BJ (cell line): ENCODE results near the gene CRHBP. TPM values are rescaled to one million over a fixed set of nuclear protein-coding genes. Genes with fewer than 3 reads are reported as not detected.
A peak's percentile ranks its signal among the peaks of the same experiment; 100 is the strongest.
"Not testable (repeated sequence)": the region's sequence is repeated elsewhere in the genome, so short reads cannot be mapped to it uniquely, and the experiment has no call there.

ENCODE experiments used
- CTCF ChIA-PET: fragments of 350-600 bp; formaldehyde crosslinking; extraction: SDS; loops from one replicate; lab custom pipeline; 2021; ENCODE audit warnings: antibody characterized with exemption, inconsistent platforms; lab: Yijun Ruan, JAX
- POLR2A ChIA-PET: fragments of 300-600 bp; sonication (Branson Sonifier 250); formaldehyde crosslinking; extraction: SDS; loops from one replicate; lab custom pipeline; 2021; ENCODE audit warnings: antibody characterized with exemption; lab: Charles Lee
- DNase-seq: peaks from one replicate; pipeline ENCODE4 v3.0.0-alpha.2; 2011; ENCODE audit warnings: low read depth
- H3K27me3 ChIP-seq: 2 replicates; pipeline ENCODE4 v1.6.0; 2011; ENCODE audit warnings: low read length; ENCODE audit not compliant: control insufficient read depth, insufficient read depth
- H3K36me3 ChIP-seq: 2 replicates; pipeline ENCODE4 v1.5.1; 2011; ENCODE audit warnings: low read length; ENCODE audit not compliant: control insufficient read depth, insufficient read depth
- H3K4me3 ChIP-seq: 2 replicates; pipeline ENCODE4 v1.5.1; 2011; ENCODE audit warnings: low read depth, mild to moderate bottlenecking, control low read depth, low read length
- polyA plus RNA-seq: library from polyadenylated mRNA; depleted of rRNA; stranded (reverse); fragments of >200 nt; gene quantifications from 2 replicates; pipeline ENCODE4 v1.2.3, GENCODE V29; 2011
- TF ChIP-seq, protein P1 (sequence below): IDR thresholded peaks from 2 replicates; pipeline ENCODE4 v1.5.1; 2011; ENCODE audit warnings: low read depth, mild to moderate bottlenecking, control low read depth, inconsistent platforms, low read length, moderate library complexity; ENCODE audit not compliant: insufficient read depth

Gene CRHBP
- polyA plus RNA-seq, 1 experiment = not detected

DNA sequence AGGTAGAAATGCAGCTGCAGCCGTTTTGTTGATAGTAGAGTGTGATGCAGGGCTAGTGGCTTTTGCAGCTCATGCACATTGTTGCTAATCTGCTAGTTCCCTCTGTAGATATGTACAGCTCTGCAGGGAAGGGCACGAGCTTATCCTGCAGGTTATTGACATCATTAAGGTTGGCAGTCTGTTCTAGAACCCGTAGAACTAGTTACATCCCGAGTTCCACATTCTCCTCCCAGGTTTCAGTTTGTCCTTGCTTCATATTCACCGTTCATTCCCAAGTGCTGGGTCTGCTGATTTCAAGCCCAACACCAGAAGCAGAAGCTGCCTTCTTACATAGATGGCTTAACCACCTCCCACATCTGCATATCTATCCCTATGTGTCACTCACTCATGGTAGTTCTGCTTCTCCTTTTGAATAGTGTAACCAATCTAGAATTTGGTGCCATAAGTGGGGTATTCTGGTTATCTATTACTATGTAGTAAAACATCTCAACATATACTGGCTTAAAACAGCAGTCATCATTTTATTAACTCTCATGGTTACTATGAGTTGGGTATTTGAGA lies 38.1 kb downstream of the CRHBP start:
- TF ChIP-seq, protein P1, sequence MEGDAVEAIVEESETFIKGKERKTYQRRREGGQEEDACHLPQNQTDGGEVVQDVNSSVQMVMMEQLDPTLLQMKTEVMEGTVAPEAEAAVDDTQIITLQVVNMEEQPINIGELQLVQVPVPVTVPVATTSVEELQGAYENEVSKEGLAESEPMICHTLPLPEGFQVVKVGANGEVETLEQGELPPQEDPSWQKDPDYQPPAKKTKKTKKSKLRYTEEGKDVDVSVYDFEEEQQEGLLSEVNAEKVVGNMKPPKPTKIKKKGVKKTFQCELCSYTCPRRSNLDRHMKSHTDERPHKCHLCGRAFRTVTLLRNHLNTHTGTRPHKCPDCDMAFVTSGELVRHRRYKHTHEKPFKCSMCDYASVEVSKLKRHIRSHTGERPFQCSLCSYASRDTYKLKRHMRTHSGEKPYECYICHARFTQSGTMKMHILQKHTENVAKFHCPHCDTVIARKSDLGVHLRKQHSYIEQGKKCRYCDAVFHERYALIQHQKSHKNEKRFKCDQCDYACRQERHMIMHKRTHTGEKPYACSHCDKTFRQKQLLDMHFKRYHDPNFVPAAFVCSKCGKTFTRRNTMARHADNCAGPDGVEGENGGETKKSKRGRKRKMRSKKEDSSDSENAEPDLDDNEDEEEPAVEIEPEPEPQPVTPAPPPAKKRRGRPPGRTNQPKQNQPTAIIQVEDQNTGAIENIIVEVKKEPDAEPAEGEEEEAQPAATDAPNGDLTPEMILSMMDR = no peak
- POLR2A ChIA-PET = no interaction called here
- Histone ChIP-seq H3K36me3 (no peaks in the 10 kb centered on the region), H3K4me3 (no peak overlapping the region), H3K27me3 (no peaks in the 10 kb centered on the region; the same call in 1 of the 2 replicates)
- CTCF ChIA-PET = no interaction called here
- no peak for DNase-seq

DNA sequence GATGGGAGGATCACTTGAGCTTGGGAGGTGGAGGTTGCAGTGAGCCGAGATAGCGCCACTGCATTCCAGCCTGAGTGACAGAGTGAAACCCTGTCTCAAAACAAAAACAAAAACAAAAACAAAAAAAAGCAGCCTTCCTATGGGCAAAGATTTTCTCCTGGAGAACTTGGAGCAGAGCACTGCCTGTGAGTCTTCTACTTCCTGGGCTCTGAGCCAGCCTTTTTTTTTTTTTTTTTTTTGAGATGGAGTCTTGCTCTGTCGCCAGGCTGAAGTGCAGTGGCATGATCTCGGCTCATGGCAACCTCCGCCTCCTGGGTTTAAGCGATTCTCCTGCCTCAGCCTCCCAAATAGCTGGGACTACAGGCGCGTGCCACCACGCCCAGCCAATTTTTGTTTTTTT lies 40.6 kb downstream of the CRHBP start:
- H3K27me3 ChIP-seq, POLR2A ChIA-PET, CTCF ChIA-PET, H3K4me3 ChIP-seq, DNase-seq, H3K36me3 ChIP-seq: not testable (repeated sequence)

DNA sequence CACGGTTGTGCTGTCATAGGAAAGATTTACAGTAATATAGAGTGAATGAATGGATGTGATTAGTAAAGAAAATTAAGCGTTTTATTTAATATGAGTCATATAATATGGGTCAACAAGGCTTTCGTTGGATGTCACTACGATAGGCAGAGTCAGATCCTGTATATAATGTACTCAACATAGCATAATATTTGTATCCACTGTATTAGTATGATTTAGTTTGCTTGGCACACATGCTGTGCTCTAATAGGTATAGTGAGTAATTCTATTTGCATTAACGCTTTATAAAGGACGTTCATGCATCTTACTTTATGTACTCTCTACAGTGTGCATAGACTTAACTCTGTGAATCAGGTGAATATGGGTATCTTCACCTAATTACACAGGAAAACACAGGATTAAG lies 41.5 kb downstream of the CRHBP start:
- Histone ChIP-seq H3K27me3 (no peaks in the 10 kb centered on the region; the same call in 1 of the 2 replicates), H3K36me3 (no peaks in the 10 kb centered on the region), H3K4me3 (no peak overlapping the region)
- no peak for DNase-seq
- ChIA-PET CTCF (interaction anchor here (0.6 kb wide), 1 partner anchor 753 kb away, joined by 3 read pairs; no protein-coding TSS in a partner anchor), POLR2A (no interaction called here)
- TF ChIP-seq, protein P1 = no peak

DNA sequence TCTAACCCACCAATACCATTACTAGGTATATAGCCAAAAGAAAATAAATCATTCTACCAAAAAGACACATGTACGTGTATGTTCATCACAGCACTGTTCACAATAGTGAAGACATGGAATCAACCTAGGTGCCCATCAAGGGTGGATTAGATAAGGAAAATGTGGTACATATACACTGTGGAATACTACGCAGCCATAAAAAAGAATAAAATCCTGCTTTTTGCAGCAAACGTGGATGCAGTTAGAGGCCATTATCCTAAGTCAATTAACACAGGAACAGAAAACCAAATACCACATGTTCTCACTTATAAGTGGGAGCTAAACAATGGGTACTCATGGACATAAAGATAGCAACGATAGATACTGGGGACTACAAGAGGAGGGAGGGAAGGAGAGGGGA lies 45.4 kb downstream of the CRHBP start:
- POLR2A ChIA-PET, CTCF ChIA-PET, H3K36me3 ChIP-seq, H3K4me3 ChIP-seq, H3K27me3 ChIP-seq, DNase-seq: not testable (repeated sequence)

DNA sequence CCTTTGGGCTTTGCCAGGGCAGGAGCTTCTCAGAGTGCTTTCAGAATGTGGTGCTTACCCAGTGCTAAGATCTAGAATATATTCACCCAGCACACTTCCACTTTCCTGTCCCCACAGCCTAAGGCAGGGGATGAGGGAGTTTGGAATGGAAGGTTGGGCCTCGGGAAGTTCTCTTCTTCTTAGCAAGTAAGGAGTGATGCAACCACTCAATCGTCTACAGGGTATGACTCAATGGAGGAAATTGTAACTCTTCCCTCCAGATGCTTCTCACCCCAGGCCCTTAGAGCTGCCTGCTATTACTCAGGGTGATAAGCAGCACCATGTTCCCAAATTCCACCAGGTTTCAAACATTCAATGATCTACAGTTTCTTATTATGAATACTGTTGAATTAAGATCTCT lies 46.6 kb downstream of the CRHBP start:
- CTCF ChIA-PET = no interaction called here
- TF ChIP-seq, protein P1 = no peak

DNA sequence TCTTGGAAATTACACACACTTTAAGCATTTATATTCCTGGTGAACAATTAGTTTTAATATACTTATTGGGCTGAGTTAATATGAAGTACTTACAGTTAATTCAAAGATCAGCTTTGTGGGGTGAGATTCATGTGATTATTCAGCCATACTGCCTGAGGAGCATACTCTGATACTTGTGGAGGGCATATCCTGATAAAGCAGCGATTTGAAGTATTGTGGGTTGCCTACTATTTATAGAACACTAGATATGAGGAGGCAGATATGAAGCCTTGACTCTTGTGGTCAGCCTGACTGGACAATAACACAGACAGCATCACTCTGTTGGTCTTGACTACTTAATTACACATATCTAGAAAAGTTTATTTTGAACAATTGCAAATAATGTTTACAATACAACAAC lies 50.4 kb downstream of the CRHBP start:
- DNase-seq = no peak
- Histone ChIP-seq H3K36me3 (no peaks in the 10 kb centered on the region), H3K27me3 (peaks cover 10% of the 10 kb centered on the region), H3K4me3 (no peak overlapping the region)
- ChIA-PET CTCF (interaction anchor here (0.7 to 1.3 kb wide), 2 partner anchors 13 to 772 kb away, joined by 3 read pairs; no protein-coding TSS in a partner anchor), POLR2A (no interaction called here)
- TF ChIP-seq, protein P1 = no peak

More for the DNA sequence above, 46.6 kb downstream of the CRHBP start:
- H3K4me3 ChIP-seq = no peak overlapping the region
- peaks cover 4% of the 10 kb centered on the region for H3K27me3 ChIP-seq
- no peaks in the 10 kb centered on the region for H3K36me3 ChIP-seq
- POLR2A ChIA-PET = no interaction called here
- DNase-seq = peak; percentile 35
